ENCODE measurements around the gene GLRX.
"Not testable (repeated sequence)": the region's sequence is repeated elsewhere in the genome, so short reads cannot be mapped to it uniquely, and the experiment has no call there.

The GLRX gene

GRCh38 chr5:95857185-95857945, 34.8 kb upstream of the GLRX start:
- Histone ChIP-seq H3K36me3 (no peaks in the 10 kb centered on the region), H3K27me3 (no peaks in the 10 kb centered on the region), H3K9me3 (no peaks in the 10 kb centered on the region), H3K4me1 (peaks cover 0 to 66% (median 46%) of the 10 kb centered on the region in 4 donors), H3K4me3 (no peak overlapping the region), H3K27ac (peak overlapping the region; percentile 89 to 97)
- no peak for TF ChIP-seq CTCF (IDR thresholded peaks at IDR 0.05)
- intact Hi-C loops (cut with DNase I; ENCODE audit: low total_unique reads), result loop anchor here (10.0 kb wide), 1 partner anchor 747 kb away; no protein-coding TSS in a partner anchor
- DNase-seq, result peak; percentile 94 to 97

- Histone ChIP-seq H3K27me3 (no peaks in the 10 kb centered on the region), H3K4me3 (no peak overlapping the region), H3K4me1 (peaks cover 0 to 57% (median 38%) of the 10 kb centered on the region in 4 donors), H3K36me3 (no peaks in the 10 kb centered on the region), H3K9me3 (no peaks in the 10 kb centered on the region), H3K27ac (peak overlapping the region; percentile 89 to 97)
- no peak for DNase-seq
- TF ChIP-seq CTCF (IDR thresholded peaks at IDR 0.05), result no peak
- intact Hi-C loops (cut with DNase I; ENCODE audit: low total_unique reads), result loop anchor here (10.0 kb wide), 1 partner anchor 748 kb away; no protein-coding TSS in a partner anchor
These were observed 34.0 kb upstream of the GLRX start for GRCh38 chr5:95856501-95856981.

- Histone ChIP-seq H3K4me1 (peaks cover 0 to 32% (median 22%) of the 10 kb centered on the region in 4 donors), H3K27me3 (no peaks in the 10 kb centered on the region), H3K36me3 (no peaks in the 10 kb centered on the region), H3K27ac (no peak overlapping the region), H3K9me3 (no peaks in the 10 kb centered on the region), H3K4me3 (no peak overlapping the region)
- no peak for TF ChIP-seq CTCF (IDR thresholded peaks at IDR 0.05)
- intact Hi-C loops (cut with DNase I; ENCODE audit: low total_unique reads), result loop anchor here (10.0 kb wide), 1 partner anchor 751 kb away; no protein-coding TSS in a partner anchor
- DNase-seq, result no peak
These were observed 31.0 kb upstream of the GLRX start for GRCh38 chr5:95853490-95853889.

GRCh38 chr5:95852567-95852966, 30.0 kb upstream of the GLRX start:
- no peak for DNase-seq
- no peak for TF ChIP-seq CTCF (IDR thresholded peaks at IDR 0.05)
- peaks cover 0 to 23% (median 13%) of the 10 kb centered on the region in 4 donors for H3K4me1 ChIP-seq
- no peak overlapping the region for H3K4me3 ChIP-seq
- H3K36me3 ChIP-seq, result no peaks in the 10 kb centered on the region
- H3K9me3 ChIP-seq, result no peaks in the 10 kb centered on the region
- intact Hi-C loops (cut with DNase I; ENCODE audit: low total_unique reads), result loop anchor here (10.0 kb wide), 1 partner anchor 752 kb away; no protein-coding TSS in a partner anchor
- no peak overlapping the region for H3K27ac ChIP-seq
- H3K27me3 ChIP-seq, result no peaks in the 10 kb centered on the region

- intact Hi-C loops (cut with DNase I; ENCODE audit: low total_unique reads), result loop anchor here (10.0 kb wide), 1 partner anchor 754 kb away; no protein-coding TSS in a partner anchor
- not testable (repeated sequence) for H3K27me3 ChIP-seq, H3K9me3 ChIP-seq, H3K27ac ChIP-seq, DNase-seq, H3K36me3 ChIP-seq, H3K4me3 ChIP-seq
- peaks cover 0 to 17% (median under 1%) of the 10 kb centered on the region in 4 donors for H3K4me1 ChIP-seq
These were observed 28.6 kb upstream of the GLRX start for GRCh38 chr5:95851141-95851540.

GRCh38 chr5:95850391-95850894, 27.9 kb upstream of the GLRX start:
- Histone ChIP-seq H3K36me3 (no peaks in the 10 kb centered on the region), H3K4me1 (peaks cover 0 to 14% (median 0%) of the 10 kb centered on the region in 4 donors), H3K4me3 (no peak overlapping the region), H3K9me3 (no peaks in the 10 kb centered on the region), H3K27me3 (no peaks in the 10 kb centered on the region), H3K27ac (no peak overlapping the region)
- intact Hi-C loops (cut with DNase I; ENCODE audit: low total_unique reads), result loop anchor here (10.0 kb wide), 1 partner anchor 754 kb away; no protein-coding TSS in a partner anchor
- no peak for DNase-seq
- TF ChIP-seq CTCF (IDR thresholded peaks at IDR 0.05), result no peak

Data from tibial artery (tissue), 4 donors.